Brain microvascular endothelial cell (primary cell): ENCODE data around the gene COX20.

Source experiments
- DNase-seq: peaks from one replicate; pipeline ENCODE4 v3.0.0-alpha.2; 2020
- H3K27ac ChIP-seq: fragments of 250-450 bp; sonication (Bioruptor Pico); 2 replicates; pipeline ENCODE4 v1.5.1; 2020; ENCODE audit warnings: mild to moderate bottlenecking, moderate library complexity
- H3K27me3 ChIP-seq: fragments of 250-450 bp; sonication (Bioruptor Pico); replicated peaks from 2 replicates; pipeline ENCODE4 v1.5.1; 2020; ENCODE audit warnings: mild to moderate bottlenecking
- H3K36me3 ChIP-seq: fragments of 250-450 bp; sonication (Bioruptor Pico); replicated peaks from 2 replicates; pipeline ENCODE4 v1.5.1; 2020; ENCODE audit warnings: mild to moderate bottlenecking
- H3K4me3 ChIP-seq: 2 replicates; pipeline ENCODE4 v1.5.1; 2011; ENCODE audit warnings: low read depth, mild to moderate bottlenecking, control low read depth, low read length, moderate library complexity
- CTCF ChIP-seq: IDR thresholded peaks from 2 replicates; pipeline ENCODE4 v1.5.1; 2011; ENCODE audit warnings: low read depth, mild to moderate bottlenecking, moderate library complexity, low read length, control low read depth, inconsistent platforms; ENCODE audit errors: missing control alignments
- in situ Hi-C: cut with HindIII; loops from 2 replicates; pipeline ENCODE4 v1.10.0; 2017; ENCODE audit warnings: low sequenced_read_pairs, low pct_ligation_motif_present

COX20 gene

GRCh38 chr1:244851546-244852231, 16.2 kb downstream of the COX20 start:
- DNase-seq: no peak
- peaks cover 67% of the 10 kb centered on the region for H3K36me3 ChIP-seq
- in situ Hi-C loops: no loop called here
- no peaks in the 10 kb centered on the region for H3K27me3 ChIP-seq
- H3K27ac ChIP-seq: no peak overlapping the region
- H3K4me3 ChIP-seq: no peak overlapping the region
- TF ChIP-seq CTCF: no peak

DNA sequence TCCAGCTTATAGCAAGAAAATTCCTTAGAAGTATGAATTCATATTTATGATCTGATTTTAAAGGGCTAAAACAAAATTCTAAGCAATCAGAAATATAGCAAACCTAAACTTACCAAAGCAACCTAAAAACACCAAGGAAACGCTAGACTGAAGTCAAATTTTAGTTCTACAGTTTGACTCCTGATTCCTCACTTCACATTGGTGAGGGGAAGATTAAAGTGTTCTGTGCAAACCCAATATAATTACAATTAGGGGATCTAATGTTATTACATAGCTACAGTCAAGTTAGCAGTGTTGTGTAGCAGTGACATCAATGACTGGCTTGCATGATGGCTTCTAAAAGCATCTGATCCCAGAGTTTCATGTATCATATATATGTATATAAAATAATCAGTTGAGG, 17.2 kb downstream of the COX20 start:
- Histone ChIP-seq H3K27me3 (no peaks in the 10 kb centered on the region), H3K27ac (no peak overlapping the region), H3K4me3 (no peak overlapping the region), H3K36me3 (peaks cover 70% of the 10 kb centered on the region)
- TF ChIP-seq CTCF: no peak
- DNase-seq: no peak
- in situ Hi-C loops: no loop called here

DNA sequence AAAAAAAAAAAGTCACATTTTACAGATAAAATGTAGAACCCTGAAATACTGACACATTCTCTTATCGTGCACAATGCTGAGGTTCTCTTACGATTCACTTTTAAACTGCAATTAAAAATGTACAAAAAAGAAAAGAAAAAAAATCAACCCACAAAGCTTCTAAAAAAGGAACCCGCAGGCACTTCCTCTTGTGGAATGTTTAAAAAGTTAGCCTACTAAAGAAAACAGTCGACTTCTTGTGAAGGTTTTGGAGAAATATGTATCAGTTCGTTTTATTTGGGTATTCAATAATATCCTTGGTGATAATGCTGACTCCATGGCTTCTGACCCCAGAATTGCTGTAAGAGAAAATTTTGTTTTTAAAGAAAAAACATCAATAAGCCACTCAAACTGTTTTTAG, 18.7 kb downstream of the COX20 start:
- Histone ChIP-seq H3K27ac (no peak overlapping the region), H3K27me3 (no peaks in the 10 kb centered on the region), H3K4me3 (no peak overlapping the region), H3K36me3 (peaks cover 79% of the 10 kb centered on the region)
- DNase-seq: no peak
- no peak for TF ChIP-seq CTCF
- in situ Hi-C loops: no loop called here

- peaks cover 88% of the 10 kb centered on the region for H3K36me3 ChIP-seq
- no peak overlapping the region for H3K27ac ChIP-seq
- no peaks in the 10 kb centered on the region for H3K27me3 ChIP-seq
- in situ Hi-C loops: no loop called here
- no peak overlapping the region for H3K4me3 ChIP-seq
- DNase-seq: no peak
- TF ChIP-seq CTCF: no peak
Observed at GRCh38 chr1:244854865-244855578, 19.6 kb downstream of the COX20 start.

GRCh38 chr1:244857761-244858160, 22.3 kb downstream of the COX20 start:
- in situ Hi-C loops: no loop called here
- DNase-seq: no peak
- no peak overlapping the region for H3K4me3 ChIP-seq
- no peak overlapping the region for H3K27ac ChIP-seq
- H3K36me3 ChIP-seq: peaks cover 82% of the 10 kb centered on the region
- no peaks in the 10 kb centered on the region for H3K27me3 ChIP-seq
- no peak for TF ChIP-seq CTCF

DNA sequence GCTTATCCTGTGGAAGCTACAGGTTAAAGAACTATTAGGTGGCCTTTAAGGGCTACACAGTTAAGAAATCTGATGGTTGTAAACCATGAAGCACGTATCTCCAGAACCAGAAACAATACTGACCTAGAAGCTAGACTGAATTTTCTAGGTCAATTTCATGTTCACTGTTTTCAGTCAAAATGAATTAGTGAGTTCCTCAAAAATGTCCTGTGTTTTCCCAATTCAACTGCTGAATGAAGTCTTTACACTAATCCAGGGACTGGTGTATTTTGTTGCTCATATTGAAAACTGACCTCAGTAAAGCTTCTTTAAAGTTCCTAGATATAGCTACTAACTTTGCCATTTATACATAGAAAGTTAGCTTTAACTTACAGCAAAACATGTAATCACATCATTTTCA, 22.9 kb downstream of the COX20 start:
- in situ Hi-C loops: no loop called here
- DNase-seq: no peak
- TF ChIP-seq CTCF: no peak
- H3K27me3 ChIP-seq: no peaks in the 10 kb centered on the region
- H3K36me3 ChIP-seq: peaks cover 76% of the 10 kb centered on the region
- no peak overlapping the region for H3K4me3 ChIP-seq
- no peak overlapping the region for H3K27ac ChIP-seq
